Mammary epithelial cell (primary cell): ENCODE results near the gene ZNF738.

ENCODE experiments used
- EZH2 ChIP-seq: IDR thresholded peaks from 2 replicates; pipeline ENCODE4 v1.6.1; 2012; ENCODE audit warnings: low read length, inconsistent platforms, borderline replicate concordance
- TF ChIP-seq, protein P1 (sequence below), 2 donors: IDR thresholded peaks in 1 of 2; conservative IDR thresholded peaks in 1 of 2; 2 replicates each; pipeline ENCODE4 v1.5.1; 2011 to 2012; ENCODE audit warnings: inconsistent platforms in 2 of 2, low read length in 2 of 2, mild to moderate bottlenecking in 2 of 2, control low read depth in 1 of 2, low read depth in 1 of 2; ENCODE audit not compliant: insufficient read depth in 1 of 2; ENCODE audit errors: extremely low read depth in 1 of 2

DNA sequence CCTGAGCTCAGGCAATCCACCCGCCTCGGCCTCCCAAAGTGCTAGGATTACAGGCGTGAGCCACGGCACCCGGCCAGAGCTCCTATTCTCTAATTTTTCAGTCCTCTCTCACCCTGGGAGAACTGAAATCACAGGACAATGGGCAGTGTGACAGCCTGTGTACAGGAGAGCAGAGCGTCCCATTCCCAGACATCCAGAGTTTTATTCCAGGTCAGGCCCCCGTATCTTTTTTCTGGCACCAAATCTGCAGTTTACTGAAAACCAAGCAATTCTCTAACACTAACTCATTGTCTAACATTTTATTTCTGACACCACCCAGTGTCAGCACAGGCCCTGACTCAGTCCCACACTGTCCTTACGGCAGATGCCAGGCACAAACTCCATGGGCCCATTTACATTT, 36.3 kb upstream of the ZNF738 start:
- no peak for TF ChIP-seq EZH2
- TF ChIP-seq, protein P1, sequence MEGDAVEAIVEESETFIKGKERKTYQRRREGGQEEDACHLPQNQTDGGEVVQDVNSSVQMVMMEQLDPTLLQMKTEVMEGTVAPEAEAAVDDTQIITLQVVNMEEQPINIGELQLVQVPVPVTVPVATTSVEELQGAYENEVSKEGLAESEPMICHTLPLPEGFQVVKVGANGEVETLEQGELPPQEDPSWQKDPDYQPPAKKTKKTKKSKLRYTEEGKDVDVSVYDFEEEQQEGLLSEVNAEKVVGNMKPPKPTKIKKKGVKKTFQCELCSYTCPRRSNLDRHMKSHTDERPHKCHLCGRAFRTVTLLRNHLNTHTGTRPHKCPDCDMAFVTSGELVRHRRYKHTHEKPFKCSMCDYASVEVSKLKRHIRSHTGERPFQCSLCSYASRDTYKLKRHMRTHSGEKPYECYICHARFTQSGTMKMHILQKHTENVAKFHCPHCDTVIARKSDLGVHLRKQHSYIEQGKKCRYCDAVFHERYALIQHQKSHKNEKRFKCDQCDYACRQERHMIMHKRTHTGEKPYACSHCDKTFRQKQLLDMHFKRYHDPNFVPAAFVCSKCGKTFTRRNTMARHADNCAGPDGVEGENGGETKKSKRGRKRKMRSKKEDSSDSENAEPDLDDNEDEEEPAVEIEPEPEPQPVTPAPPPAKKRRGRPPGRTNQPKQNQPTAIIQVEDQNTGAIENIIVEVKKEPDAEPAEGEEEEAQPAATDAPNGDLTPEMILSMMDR (conservative IDR thresholded peaks at IDR 0.05 in 1 of 2, IDR thresholded peaks at IDR 0.05 in 1 of 2; ENCODE audit: extremely low read depth in 1 of 2, insufficient read depth in 1 of 2, low read depth in 1 of 2, low read length in 2 of 2), result no peak
